ENCODE data around the gene VPS37D.
"Not testable (repeated sequence)": the region's sequence is repeated elsewhere in the genome, so short reads cannot be mapped to it uniquely, and the experiment has no call there.

VPS37D gene

GRCh38 chr7:73715648-73716317, 48.2 kb downstream of the VPS37D start:
- Histone ChIP-seq H3K27ac (ENCODE audit: low read depth, low read length) (no peak overlapping the region), H3K9me3 (ENCODE audit: control insufficient read depth in 5 of 5, low read length in 5 of 5) (no peaks in the 10 kb centered on the region), H3K4me3 (ENCODE audit: low read depth in 1 of 5, low read length in 5 of 5) (no peak overlapping the region), H3K4me1 (ENCODE audit: control insufficient read depth in 5 of 5, insufficient read depth in 5 of 5, low read length in 5 of 5) (peaks cover 3 to 52% (median 39%) of the 10 kb centered on the region in 5 donors), H3K36me3 (ENCODE audit: control insufficient read depth in 5 of 5, insufficient read depth in 5 of 5, low read length in 5 of 5) (peaks cover 0 to 4% (median 0%) of the 10 kb centered on the region in 5 donors), H3K27me3 (ENCODE audit: control insufficient read depth in 5 of 5, insufficient read depth in 4 of 5, low read length in 5 of 5) (no peaks in the 10 kb centered on the region), H3K9ac (ENCODE audit: low read length in 5 of 5) (no peak overlapping the region)

- peak overlapping the region in 1 of 5 donors; percentile 35 for H3K9ac ChIP-seq (ENCODE audit: low read length in 5 of 5)
- H3K9me3 ChIP-seq (ENCODE audit: control insufficient read depth in 5 of 5, low read length in 5 of 5): no peaks in the 10 kb centered on the region
- peaks cover 3 to 51% (median 37%) of the 10 kb centered on the region in 5 donors for H3K4me1 ChIP-seq (ENCODE audit: control insufficient read depth in 5 of 5, insufficient read depth in 5 of 5, low read length in 5 of 5)
- H3K27ac ChIP-seq (ENCODE audit: low read depth, low read length): no peak overlapping the region
- H3K4me3 ChIP-seq (ENCODE audit: low read depth in 1 of 5, low read length in 5 of 5): no peak overlapping the region
- H3K27me3 ChIP-seq (ENCODE audit: control insufficient read depth in 5 of 5, insufficient read depth in 4 of 5, low read length in 5 of 5): no peaks in the 10 kb centered on the region
- H3K36me3 ChIP-seq (ENCODE audit: control insufficient read depth in 5 of 5, insufficient read depth in 5 of 5, low read length in 5 of 5): peaks cover 0 to 4% (median 0%) of the 10 kb centered on the region in 5 donors
Observed at GRCh38 chr7:73716318-73716890, 48.8 kb downstream of the VPS37D start.

GRCh38 chr7:73717025-73717807, 49.6 kb downstream of the VPS37D start:
- Histone ChIP-seq H3K4me1 (ENCODE audit: control insufficient read depth in 5 of 5, insufficient read depth in 5 of 5, low read length in 5 of 5) (peaks cover 5 to 54% (median 35%) of the 10 kb centered on the region in 5 donors), H3K9ac (ENCODE audit: low read length in 5 of 5) (peak overlapping the region in 1 of 5 donors; percentile 35), H3K36me3 (ENCODE audit: control insufficient read depth in 5 of 5, insufficient read depth in 5 of 5, low read length in 5 of 5) (peaks cover 0 to 4% (median 0%) of the 10 kb centered on the region in 5 donors), H3K27ac (ENCODE audit: low read depth, low read length) (no peak overlapping the region), H3K4me3 (ENCODE audit: low read depth in 1 of 5, low read length in 5 of 5) (no peak overlapping the region), H3K9me3 (ENCODE audit: control insufficient read depth in 5 of 5, low read length in 5 of 5) (no peaks in the 10 kb centered on the region), H3K27me3 (ENCODE audit: control insufficient read depth in 5 of 5, insufficient read depth in 4 of 5, low read length in 5 of 5) (no peaks in the 10 kb centered on the region)

GRCh38 chr7:73717991-73718405, 50.4 kb downstream of the VPS37D start:
- Histone ChIP-seq H3K27ac (ENCODE audit: low read depth, low read length) (no peak overlapping the region), H3K36me3 (ENCODE audit: control insufficient read depth in 5 of 5, insufficient read depth in 5 of 5, low read length in 5 of 5) (peaks cover 0 to 4% (median 0%) of the 10 kb centered on the region in 5 donors), H3K9ac (ENCODE audit: low read length in 5 of 5) (peak overlapping the region in 2 of 5 donors; percentile 30 to 80), H3K4me1 (ENCODE audit: control insufficient read depth in 5 of 5, insufficient read depth in 5 of 5, low read length in 5 of 5) (peaks cover 5 to 54% (median 35%) of the 10 kb centered on the region in 5 donors), H3K27me3 (ENCODE audit: control insufficient read depth in 5 of 5, insufficient read depth in 4 of 5, low read length in 5 of 5) (no peaks in the 10 kb centered on the region), H3K4me3 (ENCODE audit: low read depth in 1 of 5, low read length in 5 of 5) (peak overlapping the region in 2 of 5 donors; percentile 69 to 77), H3K9me3 (ENCODE audit: control insufficient read depth in 5 of 5, low read length in 5 of 5) (no peaks in the 10 kb centered on the region)

GRCh38 chr7:73718438-73718881, 50.8 kb downstream of the VPS37D start:
- Histone ChIP-seq H3K9me3 (ENCODE audit: control insufficient read depth in 5 of 5, low read length in 5 of 5) (no peaks in the 10 kb centered on the region), H3K27ac (ENCODE audit: low read depth, low read length) (no peak overlapping the region), H3K27me3 (ENCODE audit: control insufficient read depth in 5 of 5, insufficient read depth in 4 of 5, low read length in 5 of 5) (no peaks in the 10 kb centered on the region), H3K4me3 (ENCODE audit: low read depth in 1 of 5, low read length in 5 of 5) (peak overlapping the region in 4 of 5 donors; percentile 67 to 77 (median 73)), H3K9ac (ENCODE audit: low read length in 5 of 5) (peak overlapping the region in 3 of 5 donors; percentile 60 to 80 (median 73)), H3K4me1 (ENCODE audit: control insufficient read depth in 5 of 5, insufficient read depth in 5 of 5, low read length in 5 of 5) (peaks cover 5 to 54% (median 35%) of the 10 kb centered on the region in 5 donors), H3K36me3 (ENCODE audit: control insufficient read depth in 5 of 5, insufficient read depth in 5 of 5, low read length in 5 of 5) (peaks cover 0 to 4% (median 0%) of the 10 kb centered on the region in 5 donors)

GRCh38 chr7:73718905-73719805, 51.5 kb downstream of the VPS37D start, which contains the start of gene STX1A:
Gene STX1A, minus strand, starts transcription at chr7:73719669. Its CDS starts 38 bp downstream, at chr7:73719631.
- Histone ChIP-seq H3K27me3 (ENCODE audit: control insufficient read depth in 5 of 5, insufficient read depth in 4 of 5, low read length in 5 of 5) (no peaks in the 10 kb centered on the region), H3K36me3 (ENCODE audit: control insufficient read depth in 5 of 5, insufficient read depth in 5 of 5, low read length in 5 of 5) (peaks cover 0 to 4% (median 0%) of the 10 kb centered on the region in 5 donors), H3K27ac (ENCODE audit: low read depth, low read length) (no peak within 1 kb of the TSS), H3K4me1 (ENCODE audit: control insufficient read depth in 5 of 5, insufficient read depth in 5 of 5, low read length in 5 of 5) (peaks cover 5 to 54% (median 35%) of the 10 kb centered on the region in 5 donors), H3K9me3 (ENCODE audit: control insufficient read depth in 5 of 5, low read length in 5 of 5) (no peaks in the 10 kb centered on the region), H3K4me3 (ENCODE audit: low read depth in 1 of 5, low read length in 5 of 5) (peak within 1 kb of the TSS; percentile 35 to 77 (median 69)), H3K9ac (ENCODE audit: low read length in 5 of 5) (peak within 1 kb of the TSS in 4 of 5 donors; percentile 60 to 80 (median 74))

GRCh38 chr7:73719806-73720169, 52.2 kb downstream of the VPS37D start:
- Histone ChIP-seq H3K27ac (ENCODE audit: low read depth, low read length) (no peak overlapping the region), H3K4me1 (ENCODE audit: control insufficient read depth in 5 of 5, insufficient read depth in 5 of 5, low read length in 5 of 5) (peaks cover 5 to 54% (median 35%) of the 10 kb centered on the region in 5 donors), H3K4me3 (ENCODE audit: low read depth in 1 of 5, low read length in 5 of 5) (peak overlapping the region in 4 of 5 donors; percentile 36 to 61 (median 47)), H3K27me3 (ENCODE audit: control insufficient read depth in 5 of 5, insufficient read depth in 4 of 5, low read length in 5 of 5) (no peaks in the 10 kb centered on the region), H3K9me3 (ENCODE audit: control insufficient read depth in 5 of 5, low read length in 5 of 5) (no peaks in the 10 kb centered on the region), H3K36me3 (ENCODE audit: control insufficient read depth in 5 of 5, insufficient read depth in 5 of 5, low read length in 5 of 5) (peaks cover 0 to 4% (median 0%) of the 10 kb centered on the region in 5 donors), H3K9ac (ENCODE audit: low read length in 5 of 5) (no peak overlapping the region)

- H3K4me1 ChIP-seq (ENCODE audit: control insufficient read depth in 5 of 5, insufficient read depth in 5 of 5, low read length in 5 of 5): peaks cover 5 to 52% (median 35%) of the 10 kb centered on the region in 5 donors
Observed at GRCh38 chr7:73720443-73720842, 52.8 kb downstream of the VPS37D start.

GRCh38 chr7:73721377-73721817, 53.8 kb downstream of the VPS37D start:
- Histone ChIP-seq H3K36me3 (ENCODE audit: control insufficient read depth in 5 of 5, insufficient read depth in 5 of 5, low read length in 5 of 5) (no peaks in the 10 kb centered on the region), H3K9me3 (ENCODE audit: control insufficient read depth in 5 of 5, low read length in 5 of 5) (no peaks in the 10 kb centered on the region), H3K4me3 (ENCODE audit: low read depth in 1 of 5, low read length in 5 of 5) (no peak overlapping the region), H3K27ac (ENCODE audit: low read depth, low read length) (peak overlapping the region; percentile 23), H3K4me1 (ENCODE audit: control insufficient read depth in 5 of 5, insufficient read depth in 5 of 5, low read length in 5 of 5) (peaks cover 4 to 43% (median 31%) of the 10 kb centered on the region in 5 donors), H3K27me3 (ENCODE audit: control insufficient read depth in 5 of 5, insufficient read depth in 4 of 5, low read length in 5 of 5) (no peaks in the 10 kb centered on the region), H3K9ac (ENCODE audit: low read length in 5 of 5) (no peak overlapping the region)

More at GRCh38 chr7:73720443-73720842, 52.8 kb downstream of the VPS37D start:
- not testable (repeated sequence) for H3K27ac ChIP-seq (ENCODE audit: low read depth, low read length); H3K9me3 ChIP-seq (ENCODE audit: control insufficient read depth in 5 of 5, low read length in 5 of 5); H3K4me3 ChIP-seq (ENCODE audit: low read depth in 1 of 5, low read length in 5 of 5); H3K36me3 ChIP-seq (ENCODE audit: control insufficient read depth in 5 of 5, insufficient read depth in 5 of 5, low read length in 5 of 5); H3K9ac ChIP-seq (ENCODE audit: low read length in 5 of 5); H3K27me3 ChIP-seq (ENCODE audit: control insufficient read depth in 5 of 5, insufficient read depth in 4 of 5, low read length in 5 of 5)
